WTC11 (cell line): ENCODE measurements around the gene MED15. TPM values are rescaled to one million over a fixed set of nuclear protein-coding genes. Genes with fewer than 3 reads are reported as not detected.

ENCODE experiments used
- ATAC-seq: fragments of 200-7000 bp; cut with Tn5 transposase; 2 replicates; pipeline ENCODE4 v1.10.0; 2021; ENCODE audit warnings: mild to moderate bottlenecking, moderate library complexity
- CTCF ChIA-PET: fragments of 300-600 bp; sonication (Branson Sonifier 250); formaldehyde crosslinking; loops from one replicate; lab custom pipeline; 2021; ENCODE audit warnings: antibody characterized with exemption; lab: Charles Lee
- POLR2A ChIA-PET: fragments of 350-600 bp; sonication (Branson Sonifier 250); formaldehyde crosslinking; loops from one replicate; lab custom pipeline; 2021; ENCODE audit warnings: antibody characterized with exemption; lab: Charles Lee
- DNase-seq: peaks from one replicate; pipeline ENCODE4 v3.0.0; 2021; ENCODE audit warnings: low spot score
- H3K27ac Mint-ChIP-seq: 2 replicates; pipeline ENCODE4 v1.8.0; 2021; ENCODE audit warnings: mixed read lengths
- H3K27me3 Mint-ChIP-seq: 2 replicates; pipeline ENCODE4 v1.8.0; 2021; ENCODE audit warnings: low read depth, mild to moderate bottlenecking, moderate library complexity, mixed read lengths
- H3K36me3 Mint-ChIP-seq: 2 replicates; pipeline ENCODE4 v1.8.0; 2021; ENCODE audit warnings: mixed read lengths
- H3K4me1 Mint-ChIP-seq: 2 replicates; pipeline ENCODE4 v1.8.0; 2022; ENCODE audit warnings: mixed read lengths
- H3K4me3 Mint-ChIP-seq: 2 replicates; pipeline ENCODE4 v1.8.0; 2021; ENCODE audit warnings: mild to moderate bottlenecking, moderate library complexity, mixed read lengths
- H3K9me3 Mint-ChIP-seq: 2 replicates; pipeline ENCODE4 v1.8.0; 2021; ENCODE audit warnings: mixed read lengths
- CREB1 ChIP-seq: sonication (generic); formaldehyde crosslinking; IDR thresholded peaks from 2 replicates; pipeline ENCODE4 v1.8.0; 2023; ENCODE audit warnings: mild to moderate bottlenecking, missing genetic modification reagents
- ESRRA ChIP-seq: sonication (generic); formaldehyde crosslinking; IDR thresholded peaks from 2 replicates; pipeline ENCODE4 v1.8.1; 2022; ENCODE audit warnings: mild to moderate bottlenecking, missing genetic modification reagents, borderline replicate concordance
- NFYB ChIP-seq: sonication (generic); formaldehyde crosslinking; conservative IDR thresholded peaks from 2 replicates; pipeline ENCODE4 v1.8.0; 2022; ENCODE audit warnings: low read depth, missing genetic modification reagents
- PREB ChIP-seq: sonication (generic); formaldehyde crosslinking; IDR thresholded peaks from 2 replicates; pipeline ENCODE4 v1.8.1; 2022; ENCODE audit warnings: mild to moderate bottlenecking, missing genetic modification reagents, moderate library complexity, borderline replicate concordance
- RELA ChIP-seq: sonication (generic); formaldehyde crosslinking; IDR thresholded peaks from 2 replicates; pipeline ENCODE4 v1.8.1; 2022; ENCODE audit warnings: missing genetic modification reagents, mild to moderate bottlenecking, borderline replicate concordance
- SP1 ChIP-seq: sonication (generic); formaldehyde crosslinking; conservative IDR thresholded peaks from 2 replicates; pipeline ENCODE4 v1.8.1; 2022; ENCODE audit warnings: missing genetic modification reagents
- ZNF232 ChIP-seq: sonication (generic); formaldehyde crosslinking; IDR thresholded peaks from 2 replicates; pipeline ENCODE4 v1.8.0; 2022; ENCODE audit warnings: mild to moderate bottlenecking, missing genetic modification reagents
- ZNF263 ChIP-seq: sonication (generic); formaldehyde crosslinking; IDR thresholded peaks from 2 replicates; pipeline ENCODE4 v1.8.1; 2022; ENCODE audit warnings: low read depth, mild to moderate bottlenecking, moderate library complexity, missing genetic modification reagents
- ZNF396 ChIP-seq: fragments of 250-450 bp; sonication (Bioruptor Pico); IDR thresholded peaks from 2 replicates; pipeline ENCODE4 v1.8.0; 2021; ENCODE audit warnings: mild to moderate bottlenecking, moderate library complexity, borderline replicate concordance
- ZNF416 ChIP-seq: fragments of 250-450 bp; sonication (Bioruptor Pico); IDR thresholded peaks from 2 replicates; pipeline ENCODE4 v1.9.0; 2021; ENCODE audit warnings: mild to moderate bottlenecking, inconsistent platforms
- ZNF532 ChIP-seq: fragments of 250-450 bp; sonication (Bioruptor Pico); IDR thresholded peaks from 2 replicates; pipeline ENCODE4 v1.9.0; 2021; ENCODE audit warnings: mild to moderate bottlenecking, borderline replicate concordance
- total RNA-seq: library from RNA; stranded (reverse); gene quantifications from 3 replicates; pipeline ENCODE4 v1.2.3, GENCODE V29; 2021
- TF ChIP-seq, protein P1 (sequence below): sonication (generic); formaldehyde crosslinking; IDR thresholded peaks from 2 replicates; pipeline ENCODE4 v1.8.0; 2022; ENCODE audit warnings: mild to moderate bottlenecking, missing genetic modification reagents
- TF ChIP-seq, protein P2 (sequence below): sonication (generic); formaldehyde crosslinking; IDR thresholded peaks from 2 replicates; pipeline ENCODE4 v1.8.1; 2022; ENCODE audit warnings: low read depth, missing genetic modification reagents, borderline replicate concordance
- TF ChIP-seq, protein P3 (sequence below): sonication (generic); formaldehyde crosslinking; IDR thresholded peaks from 2 replicates; pipeline ENCODE4 v1.8.1; 2023; ENCODE audit warnings: mild to moderate bottlenecking, missing genetic modification reagents, borderline replicate concordance
- TF ChIP-seq, protein P4 (sequence below): sonication (generic); formaldehyde crosslinking; IDR thresholded peaks from 2 replicates; pipeline ENCODE4 v1.8.0; 2023; ENCODE audit warnings: missing genetic modification reagents, mild to moderate bottlenecking, borderline replicate concordance

Gene MED15
- total RNA-seq, 1 experiment from 2014 or later: 67.7 TPM

GRCh38 chr22:20517422-20517821 is 10.0 kb downstream of the MED15 start:
- Mint-ChIP-seq H3K27ac (peak overlapping the region; percentile 82), H3K27me3 (no peaks in the 10 kb centered on the region), H3K4me3 (no peak overlapping the region)
- DNase-seq: no peak
- TF ChIP-seq NFYB: no peak
- no peak for TF ChIP-seq SP1 (CRISPR knock-in tag)
- no peak for TF ChIP-seq CREB1 (CRISPR knock-in tag)
- TF ChIP-seq, all 79 proteins: peak for 0
- H3K36me3 Mint-ChIP-seq: peaks cover 12% of the 10 kb centered on the region
- no peaks in the 10 kb centered on the region for H3K9me3 Mint-ChIP-seq
- no peak for ATAC-seq
- ChIA-PET CTCF (interaction anchor here (1.1 kb wide), 1 partner anchor 9 kb away, joined by 4 read pairs; no protein-coding TSS in a partner anchor), POLR2A (no interaction called here)
- 0 out of 2 replicates have a peak, but pooled peaks cover 4% of the 10 kb centered on the region for H3K4me1 Mint-ChIP-seq

DNA sequence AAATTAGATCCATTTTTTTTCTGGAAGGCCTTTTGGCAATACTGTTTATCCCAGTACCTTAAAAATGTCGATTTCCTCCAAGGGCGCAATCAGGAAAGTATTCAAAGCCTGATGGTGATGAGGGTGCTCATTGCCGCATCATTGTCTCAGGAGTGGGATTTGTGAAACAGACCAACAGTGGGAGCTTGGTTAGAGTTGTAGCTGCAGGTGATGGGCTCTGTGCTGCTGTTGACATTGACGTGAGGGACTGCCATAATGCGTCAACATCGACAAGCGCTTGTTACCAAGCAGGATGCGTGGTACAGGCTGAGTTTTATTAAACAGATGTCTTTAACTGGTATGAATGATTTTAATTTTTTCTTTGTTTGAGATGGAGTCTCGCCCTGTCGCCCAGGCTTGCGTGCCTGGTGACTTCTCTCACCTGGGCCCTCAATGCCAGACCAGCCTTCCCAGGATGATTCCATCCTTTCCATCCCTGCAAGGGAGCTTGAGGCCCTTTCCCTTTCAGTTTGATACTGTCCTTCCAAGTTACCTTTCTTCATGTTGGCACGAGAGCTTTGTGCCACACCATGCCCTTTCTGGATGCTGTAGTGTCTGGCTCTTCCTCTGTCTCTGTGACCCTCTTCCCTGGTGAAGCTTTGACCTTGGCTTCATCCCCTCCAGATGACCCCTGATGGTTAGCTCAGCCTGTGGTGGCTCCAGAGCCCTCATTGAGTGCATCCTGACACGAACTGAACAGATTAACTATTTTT is 10.6 kb downstream of the MED15 start:
- Mint-ChIP-seq H3K9me3 (no peaks in the 10 kb centered on the region), H3K4me1 (peaks cover 6% of the 10 kb centered on the region; the same call in 1 of the 2 replicates), H3K27me3 (no peaks in the 10 kb centered on the region), H3K4me3 (no peak overlapping the region), H3K36me3 (peaks cover 12% of the 10 kb centered on the region), H3K27ac (peak overlapping the region; percentile 64; the same call in 1 of the 2 replicates)
- ATAC-seq: no peak
- TF ChIP-seq, protein P1, sequence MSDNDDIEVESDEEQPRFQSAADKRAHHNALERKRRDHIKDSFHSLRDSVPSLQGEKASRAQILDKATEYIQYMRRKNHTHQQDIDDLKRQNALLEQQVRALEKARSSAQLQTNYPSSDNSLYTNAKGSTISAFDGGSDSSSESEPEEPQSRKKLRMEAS (CRISPR knock-in tag): no peak
- TF ChIP-seq ESRRA (CRISPR knock-in tag) (no peak), ZNF416 (CRISPR knock-in tag) (no peak), PREB (CRISPR knock-in tag) (no peak), ZNF232 (no peak), ZNF396 (CRISPR knock-in tag) (no peak), RELA (no peak), ZNF263 (no peak), ZNF532 (CRISPR knock-in tag) (no peak)
- TF ChIP-seq, protein P2, sequence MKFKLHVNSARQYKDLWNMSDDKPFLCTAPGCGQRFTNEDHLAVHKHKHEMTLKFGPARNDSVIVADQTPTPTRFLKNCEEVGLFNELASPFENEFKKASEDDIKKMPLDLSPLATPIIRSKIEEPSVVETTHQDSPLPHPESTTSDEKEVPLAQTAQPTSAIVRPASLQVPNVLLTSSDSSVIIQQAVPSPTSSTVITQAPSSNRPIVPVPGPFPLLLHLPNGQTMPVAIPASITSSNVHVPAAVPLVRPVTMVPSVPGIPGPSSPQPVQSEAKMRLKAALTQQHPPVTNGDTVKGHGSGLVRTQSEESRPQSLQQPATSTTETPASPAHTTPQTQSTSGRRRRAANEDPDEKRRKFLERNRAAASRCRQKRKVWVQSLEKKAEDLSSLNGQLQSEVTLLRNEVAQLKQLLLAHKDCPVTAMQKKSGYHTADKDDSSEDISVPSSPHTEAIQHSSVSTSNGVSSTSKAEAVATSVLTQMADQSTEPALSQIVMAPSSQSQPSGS (CRISPR knock-in tag): no peak
- TF ChIP-seq, protein P3, sequence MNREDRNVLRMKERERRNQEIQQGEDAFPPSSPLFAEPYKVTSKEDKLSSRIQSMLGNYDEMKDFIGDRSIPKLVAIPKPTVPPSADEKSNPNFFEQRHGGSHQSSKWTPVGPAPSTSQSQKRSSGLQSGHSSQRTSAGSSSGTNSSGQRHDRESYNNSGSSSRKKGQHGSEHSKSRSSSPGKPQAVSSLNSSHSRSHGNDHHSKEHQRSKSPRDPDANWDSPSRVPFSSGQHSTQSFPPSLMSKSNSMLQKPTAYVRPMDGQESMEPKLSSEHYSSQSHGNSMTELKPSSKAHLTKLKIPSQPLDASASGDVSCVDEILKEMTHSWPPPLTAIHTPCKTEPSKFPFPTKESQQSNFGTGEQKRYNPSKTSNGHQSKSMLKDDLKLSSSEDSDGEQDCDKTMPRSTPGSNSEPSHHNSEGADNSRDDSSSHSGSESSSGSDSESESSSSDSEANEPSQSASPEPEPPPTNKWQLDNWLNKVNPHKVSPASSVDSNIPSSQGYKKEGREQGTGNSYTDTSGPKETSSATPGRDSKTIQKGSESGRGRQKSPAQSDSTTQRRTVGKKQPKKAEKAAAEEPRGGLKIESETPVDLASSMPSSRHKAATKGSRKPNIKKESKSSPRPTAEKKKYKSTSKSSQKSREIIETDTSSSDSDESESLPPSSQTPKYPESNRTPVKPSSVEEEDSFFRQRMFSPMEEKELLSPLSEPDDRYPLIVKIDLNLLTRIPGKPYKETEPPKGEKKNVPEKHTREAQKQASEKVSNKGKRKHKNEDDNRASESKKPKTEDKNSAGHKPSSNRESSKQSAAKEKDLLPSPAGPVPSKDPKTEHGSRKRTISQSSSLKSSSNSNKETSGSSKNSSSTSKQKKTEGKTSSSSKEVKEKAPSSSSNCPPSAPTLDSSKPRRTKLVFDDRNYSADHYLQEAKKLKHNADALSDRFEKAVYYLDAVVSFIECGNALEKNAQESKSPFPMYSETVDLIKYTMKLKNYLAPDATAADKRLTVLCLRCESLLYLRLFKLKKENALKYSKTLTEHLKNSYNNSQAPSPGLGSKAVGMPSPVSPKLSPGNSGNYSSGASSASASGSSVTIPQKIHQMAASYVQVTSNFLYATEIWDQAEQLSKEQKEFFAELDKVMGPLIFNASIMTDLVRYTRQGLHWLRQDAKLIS (CRISPR knock-in tag): no peak
- TF ChIP-seq, protein P4, sequence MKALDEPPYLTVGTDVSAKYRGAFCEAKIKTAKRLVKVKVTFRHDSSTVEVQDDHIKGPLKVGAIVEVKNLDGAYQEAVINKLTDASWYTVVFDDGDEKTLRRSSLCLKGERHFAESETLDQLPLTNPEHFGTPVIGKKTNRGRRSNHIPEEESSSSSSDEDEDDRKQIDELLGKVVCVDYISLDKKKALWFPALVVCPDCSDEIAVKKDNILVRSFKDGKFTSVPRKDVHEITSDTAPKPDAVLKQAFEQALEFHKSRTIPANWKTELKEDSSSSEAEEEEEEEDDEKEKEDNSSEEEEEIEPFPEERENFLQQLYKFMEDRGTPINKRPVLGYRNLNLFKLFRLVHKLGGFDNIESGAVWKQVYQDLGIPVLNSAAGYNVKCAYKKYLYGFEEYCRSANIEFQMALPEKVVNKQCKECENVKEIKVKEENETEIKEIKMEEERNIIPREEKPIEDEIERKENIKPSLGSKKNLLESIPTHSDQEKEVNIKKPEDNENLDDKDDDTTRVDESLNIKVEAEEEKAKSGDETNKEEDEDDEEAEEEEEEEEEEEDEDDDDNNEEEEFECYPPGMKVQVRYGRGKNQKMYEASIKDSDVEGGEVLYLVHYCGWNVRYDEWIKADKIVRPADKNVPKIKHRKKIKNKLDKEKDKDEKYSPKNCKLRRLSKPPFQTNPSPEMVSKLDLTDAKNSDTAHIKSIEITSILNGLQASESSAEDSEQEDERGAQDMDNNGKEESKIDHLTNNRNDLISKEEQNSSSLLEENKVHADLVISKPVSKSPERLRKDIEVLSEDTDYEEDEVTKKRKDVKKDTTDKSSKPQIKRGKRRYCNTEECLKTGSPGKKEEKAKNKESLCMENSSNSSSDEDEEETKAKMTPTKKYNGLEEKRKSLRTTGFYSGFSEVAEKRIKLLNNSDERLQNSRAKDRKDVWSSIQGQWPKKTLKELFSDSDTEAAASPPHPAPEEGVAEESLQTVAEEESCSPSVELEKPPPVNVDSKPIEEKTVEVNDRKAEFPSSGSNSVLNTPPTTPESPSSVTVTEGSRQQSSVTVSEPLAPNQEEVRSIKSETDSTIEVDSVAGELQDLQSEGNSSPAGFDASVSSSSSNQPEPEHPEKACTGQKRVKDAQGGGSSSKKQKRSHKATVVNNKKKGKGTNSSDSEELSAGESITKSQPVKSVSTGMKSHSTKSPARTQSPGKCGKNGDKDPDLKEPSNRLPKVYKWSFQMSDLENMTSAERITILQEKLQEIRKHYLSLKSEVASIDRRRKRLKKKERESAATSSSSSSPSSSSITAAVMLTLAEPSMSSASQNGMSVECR (CRISPR knock-in tag): no peak
- DNase-seq: no peak
- CTCF ChIA-PET: interaction anchor here (1.1 kb wide), 2 partner anchors 10 to 14 kb away, joined by 3 to 4 read pairs; no protein-coding TSS in a partner anchor
- POLR2A ChIA-PET: no interaction called here
